HCT116 (cell line): ENCODE data around the gene ADAM19. TPM values are rescaled to one million over a fixed set of nuclear protein-coding genes. Genes with fewer than 3 reads are reported as not detected.
A peak's percentile ranks its signal among the peaks of the same experiment; 100 is the strongest.

Source experiments
- ATAC-seq: fragments of 200-7000 bp; cut with Tn5 transposase; 2 replicates; pipeline ENCODE4 v1.9.1; 2020; ENCODE audit warnings: mild to moderate bottlenecking, moderate library complexity
- BruUV-seq: library from RNA; stranded (reverse); fragments of 400-500 nt; replicated peaks from 2 replicates; lab custom pipeline; 2021; lab: Mats Ljungman, UMichigan
- CTCF ChIA-PET: fragments of 300-600 bp; sonication (Branson Sonifier 250); formaldehyde crosslinking; loops from one replicate; lab custom pipeline; 2021; ENCODE audit warnings: antibody characterized with exemption; lab: Charles Lee
- POLR2A ChIA-PET: fragments of 300-600, 350-600 bp; sonication (Branson Sonifier 250); formaldehyde crosslinking; loops from one replicate; lab custom pipeline; 2021; ENCODE audit warnings: antibody characterized with exemption; lab: Charles Lee
- RAD21 ChIA-PET, 2 experiments: fragments of 300-600 bp; sonication (Branson Sonifier 250); formaldehyde crosslinking; loops; one replicate each; lab custom pipeline; 2023; ENCODE audit warnings: low total read pairs in 2 of 2; ENCODE audit not compliant: uncharacterized antibody in 2 of 2, unreplicated experiment in 2 of 2, low non-redundant PET in 1 of 2; lab: Charles Lee
- DNase-seq: peaks from one replicate; pipeline ENCODE4 v3.0.0-alpha.2; 2010; ENCODE audit warnings: low read depth, low spot score
- H2AFZ ChIP-seq: fragments of 200-600 bp; shearing (Covaris generic), sonication (generic); 2 replicates; pipeline ENCODE4 v1.6.1; 2017; ENCODE audit warnings: low read depth, mixed run types, mixed read lengths, antibody characterized with exemption, low read length; ENCODE audit not compliant: poor library complexity, severe bottlenecking
- H3K27ac ChIP-seq: 2 replicates; pipeline ENCODE4 v1.5.1; 2012; ENCODE audit warnings: low read depth, low read length
- H3K27me3 ChIP-seq: fragments of 200-600 bp; sonication (generic); 2 replicates; pipeline ENCODE4 v1.6.1; 2016; ENCODE audit warnings: mixed run types, low read length, mixed read lengths; ENCODE audit not compliant: insufficient read depth
- H3K36me3 ChIP-seq, 2 experiments: fragments of 200-500 bp in 1 of 2; fragments of 200-600 bp in 1 of 2; sonication (Bioruptor generic) in 1 of 2; sonication (generic) in 1 of 2; 2 replicates each; pipeline versions ENCODE4 v1.5.1 to v1.6.1; 2014 to 2016; ENCODE audit warnings: low read length in 2 of 2, inconsistent platforms in 1 of 2, mixed read lengths in 1 of 2, mixed run types in 1 of 2; ENCODE audit not compliant: insufficient read depth in 2 of 2, control insufficient read depth in 1 of 2
- H3K4me1 ChIP-seq, 2 experiments: fragments of 200-600 bp in 1 of 2; sonication (generic) in 1 of 2; 2 replicates each; pipeline versions ENCODE4 v1.5.1 to v1.6.1; 2012 to 2017; ENCODE audit warnings: low read length in 2 of 2, inconsistent platforms in 1 of 2, mild to moderate bottlenecking in 1 of 2, mixed read lengths in 1 of 2, mixed run types in 1 of 2, moderate library complexity in 1 of 2; ENCODE audit not compliant: insufficient read depth in 2 of 2, control insufficient read depth in 1 of 2
- H3K4me2 ChIP-seq: fragments of 200-600 bp; sonication (generic); 2 replicates; pipeline ENCODE4 v1.6.1; 2017; ENCODE audit warnings: mixed run types, low read length, mixed read lengths
- H3K4me3 ChIP-seq, 2 experiments: fragments of 200-600 bp in 1 of 2; sonication (generic) in 1 of 2; replicated peaks in 1 of 2; 2 replicates each; pipeline ENCODE4 v1.5.1; 2011 to 2016; ENCODE audit warnings: low read length in 2 of 2, control low read depth in 1 of 2, low read depth in 1 of 2, mild to moderate bottlenecking in 1 of 2, mixed read lengths in 1 of 2, mixed run types in 1 of 2
- H3K79me2 ChIP-seq: fragments of 200-600 bp; sonication (generic); 2 replicates; pipeline ENCODE4 v1.6.1; 2017; ENCODE audit warnings: mild to moderate bottlenecking, mixed run types, low read length, moderate library complexity, mixed read lengths; ENCODE audit not compliant: insufficient read depth
- H3K9ac ChIP-seq: fragments of 200-600 bp; sonication (generic); 2 replicates; pipeline ENCODE4 v1.6.1; 2016; ENCODE audit warnings: low read length, mixed read lengths
- H3K9me2 ChIP-seq: fragments of 200-600 bp; sonication (generic), shearing (Covaris generic); 2 replicates; pipeline ENCODE4 v1.6.1; 2017; ENCODE audit warnings: mixed run types, mild to moderate bottlenecking, moderate library complexity; ENCODE audit not compliant: insufficient read depth
- H3K9me3 ChIP-seq, 2 experiments: fragments of 200-500 bp in 1 of 2; fragments of 200-600 bp in 1 of 2; sonication (Bioruptor generic) in 1 of 2; sonication (generic) in 1 of 2; 2 replicates each; pipeline ENCODE4 v1.6.1; 2014 to 2017; ENCODE audit warnings: low read length in 2 of 2, mixed read lengths in 2 of 2, inconsistent platforms in 1 of 2, low read depth in 1 of 2, mild to moderate bottlenecking in 1 of 2, mixed run types in 1 of 2, moderate library complexity in 1 of 2; ENCODE audit not compliant: control insufficient read depth in 1 of 2, insufficient read depth in 1 of 2
- H4K20me1 ChIP-seq: fragments of 200-600 bp; sonication (generic), shearing (Covaris generic); 2 replicates; pipeline ENCODE4 v1.6.1; 2017; ENCODE audit warnings: mixed run types, mild to moderate bottlenecking, moderate library complexity; ENCODE audit not compliant: insufficient read depth
- CEBPB ChIP-seq: IDR thresholded peaks from 2 replicates; pipeline ENCODE4 v1.6.1; 2012; ENCODE audit warnings: low read depth
- EZH2phosphoT487 ChIP-seq: fragments of 200-600 bp; IDR thresholded peaks from 2 replicates; pipeline ENCODE4 v1.6.1; 2018; ENCODE audit warnings: antibody characterized with exemption, borderline replicate concordance
- JUND ChIP-seq: IDR thresholded peaks from 2 replicates; pipeline ENCODE4 v1.6.1; 2012
- MAX ChIP-seq: IDR thresholded peaks from 2 replicates; pipeline ENCODE4 v1.6.1; 2012
- POLR2A ChIP-seq: IDR thresholded peaks from 2 replicates; pipeline ENCODE4 v1.7.0; 2011; ENCODE audit warnings: borderline replicate concordance; ENCODE audit not compliant: insufficient read depth, insufficient read length; ENCODE audit errors: extremely low read depth
- RAD21 ChIP-seq: IDR thresholded peaks from 2 replicates; pipeline ENCODE4 v1.6.1; 2012; ENCODE audit warnings: low read depth, mild to moderate bottlenecking
- REST ChIP-seq: IDR thresholded peaks from 2 replicates; pipeline ENCODE4 v1.6.1; 2012; ENCODE audit warnings: low read depth
- SIN3A ChIP-seq: IDR thresholded peaks from 2 replicates; pipeline ENCODE4 v1.6.1; 2012; ENCODE audit warnings: low read depth
- YY1 ChIP-seq: IDR thresholded peaks from 2 replicates; pipeline ENCODE4 v1.6.1; 2011; ENCODE audit warnings: low read length, low read depth, moderate library complexity, mild to moderate bottlenecking; ENCODE audit not compliant: insufficient replicate concordance; ENCODE audit errors: extremely low read depth
- ZBTB33 ChIP-seq: IDR thresholded peaks from 2 replicates; pipeline ENCODE4 v1.6.1; 2011; ENCODE audit warnings: mild to moderate bottlenecking, low read length, moderate library complexity; ENCODE audit not compliant: insufficient replicate concordance; ENCODE audit errors: extremely low read depth
- ZNF274 ChIP-seq: fragments of 200-500 bp; sonication (Bioruptor generic); IDR thresholded peaks from 2 replicates; pipeline ENCODE4 v1.6.1; 2014; ENCODE audit warnings: mild to moderate bottlenecking, low read depth, low read length, inconsistent platforms
- intact Hi-C: fragments of 100-400 bp; cut with micrococcal nuclease; formaldehyde crosslinking; loops from 2 replicates; pipeline ENCODE4 v1.10.0; 2022
- total RNA-seq: library from RNA; stranded (reverse); gene quantifications from one replicate; pipeline ENCODE4 v1.2.1, GENCODE V29; 2021; ENCODE audit not compliant: unreplicated experiment

Gene ADAM19
- total RNA-seq, 1 experiment from 2014 or later = 77.3 TPM

- no peak for TF ChIP-seq SIN3A
- TF ChIP-seq, all 23 proteins: peak for 0
- intact Hi-C loops = no loop called here
Measured at GRCh38 chr5:157556615-157557418, 18.8 kb downstream of the ADAM19 start.

GRCh38 chr5:157555037-157555640 lies 20.4 kb downstream of the ADAM19 start:
- no peak for ATAC-seq

More at GRCh38 chr5:157556615-157557418, 18.8 kb downstream of the ADAM19 start:
- H3K27me3 ChIP-seq = no peaks in the 10 kb centered on the region
- H4K20me1 ChIP-seq = no peaks in the 10 kb centered on the region
- no peak overlapping the region for H2AFZ ChIP-seq
- peaks cover 0 to 4% of the 10 kb centered on the region in 2 experiments; a peak in 1 of 4 replicates for H3K36me3 ChIP-seq
- ChIA-PET RAD21 (no interaction called here), POLR2A (no interaction called here), CTCF (no interaction called here)
- peaks cover 72% of the 10 kb centered on the region for H3K79me2 ChIP-seq
- no peak for DNase-seq
- H3K4me3 ChIP-seq = no peak overlapping the region
- no peak overlapping the region for H3K9ac ChIP-seq
- no peak overlapping the region; the same call in 1 of the 2 replicates for H3K27ac ChIP-seq
- no TSS peak for BruUV-seq
- H3K4me2 ChIP-seq = peak overlapping the region; percentile 54; the same call in 1 of the 2 replicates
- no peaks in the 10 kb centered on the region for H3K9me3 ChIP-seq
- peaks cover 16 to 65% of the 10 kb centered on the region in 2 experiments for H3K4me1 ChIP-seq
- no peaks in the 10 kb centered on the region for H3K9me2 ChIP-seq
- no peak for ATAC-seq

More at GRCh38 chr5:157555037-157555640, 20.4 kb downstream of the ADAM19 start:
- no peak for DNase-seq
- Histone ChIP-seq H2AFZ (no peak overlapping the region), H3K4me3 (no peak overlapping the region), H3K4me1 (peaks cover 16 to 60% of the 10 kb centered on the region in 2 experiments), H3K27ac (no peak overlapping the region), H3K4me2 (no peak overlapping the region), H3K79me2 (peaks cover 72% of the 10 kb centered on the region), H3K9ac (no peak overlapping the region), H4K20me1 (no peaks in the 10 kb centered on the region), H3K9me2 (no peaks in the 10 kb centered on the region), H3K36me3 (no peaks in the 10 kb centered on the region), H3K27me3 (no peaks in the 10 kb centered on the region), H3K9me3 (no peaks in the 10 kb centered on the region)
- no TSS peak for BruUV-seq
- POLR2A ChIA-PET = no interaction called here
- CTCF ChIA-PET = no interaction called here
- intact Hi-C loops = no loop called here
- TF ChIP-seq JUND = no peak
- no peak for TF ChIP-seq POLR2A
- no peak for TF ChIP-seq ZNF274
- no peak for TF ChIP-seq MAX
- no peak for TF ChIP-seq YY1
- no peak for TF ChIP-seq CEBPB
- TF ChIP-seq EZH2phosphoT487 = no peak
- TF ChIP-seq RAD21 = no peak
- TF ChIP-seq REST = no peak
- no peak for TF ChIP-seq ZBTB33
- RAD21 ChIA-PET = no interaction called here
